Activated naive CD4-positive, alpha-beta T cell treated with anti-CD3 and anti-CD28 coated beads, Interleukin-2, amount 50 U/mL, for 72 hours (primary cell): ENCODE results near the gene ACSL1. TPM values are rescaled to one million over a fixed set of nuclear protein-coding genes. Genes with fewer than 3 reads are reported as not detected.
A peak's percentile ranks its signal among the peaks of the same experiment; 100 is the strongest.

Source experiments
- ATAC-seq, 2 donors: fragments of 150-1000 bp; cut with Tn5 transposase; 2 replicates each; pipeline ENCODE4 v1.10.0; 2021; ENCODE audit warnings: mild to moderate bottlenecking in 2 of 2, moderate library complexity in 2 of 2
- DNase-seq, 2 donors: peaks; one replicate each; pipeline ENCODE4 v3.0.0; 2021 to 2022; ENCODE audit warnings: low spot score in 2 of 2
- H3K27ac Mint-ChIP-seq, 2 donors: one replicate each; pipeline ENCODE4 v1.8.0; 2022; ENCODE audit warnings: mild to moderate bottlenecking in 2 of 2, mixed read lengths in 2 of 2
- H3K36me3 Mint-ChIP-seq, 2 donors: one replicate each; pipeline ENCODE4 v1.8.0; 2022; ENCODE audit warnings: mixed read lengths in 2 of 2
- H3K9me3 Mint-ChIP-seq, 2 donors: one replicate each; pipeline ENCODE4 v1.8.0; 2022; ENCODE audit warnings: mixed read lengths in 2 of 2
- total RNA-seq, 2 donors: library from RNA; stranded (reverse); gene quantifications; one replicate each; pipeline ENCODE4 v1.2.3, GENCODE V29; 2022

Gene ACSL1, protein sequence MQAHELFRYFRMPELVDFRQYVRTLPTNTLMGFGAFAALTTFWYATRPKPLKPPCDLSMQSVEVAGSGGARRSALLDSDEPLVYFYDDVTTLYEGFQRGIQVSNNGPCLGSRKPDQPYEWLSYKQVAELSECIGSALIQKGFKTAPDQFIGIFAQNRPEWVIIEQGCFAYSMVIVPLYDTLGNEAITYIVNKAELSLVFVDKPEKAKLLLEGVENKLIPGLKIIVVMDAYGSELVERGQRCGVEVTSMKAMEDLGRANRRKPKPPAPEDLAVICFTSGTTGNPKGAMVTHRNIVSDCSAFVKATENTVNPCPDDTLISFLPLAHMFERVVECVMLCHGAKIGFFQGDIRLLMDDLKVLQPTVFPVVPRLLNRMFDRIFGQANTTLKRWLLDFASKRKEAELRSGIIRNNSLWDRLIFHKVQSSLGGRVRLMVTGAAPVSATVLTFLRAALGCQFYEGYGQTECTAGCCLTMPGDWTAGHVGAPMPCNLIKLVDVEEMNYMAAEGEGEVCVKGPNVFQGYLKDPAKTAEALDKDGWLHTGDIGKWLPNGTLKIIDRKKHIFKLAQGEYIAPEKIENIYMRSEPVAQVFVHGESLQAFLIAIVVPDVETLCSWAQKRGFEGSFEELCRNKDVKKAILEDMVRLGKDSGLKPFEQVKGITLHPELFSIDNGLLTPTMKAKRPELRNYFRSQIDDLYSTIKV
- 10 to 100 TPM; 23.4 to 27.1 TPM for total RNA-seq

DNA sequence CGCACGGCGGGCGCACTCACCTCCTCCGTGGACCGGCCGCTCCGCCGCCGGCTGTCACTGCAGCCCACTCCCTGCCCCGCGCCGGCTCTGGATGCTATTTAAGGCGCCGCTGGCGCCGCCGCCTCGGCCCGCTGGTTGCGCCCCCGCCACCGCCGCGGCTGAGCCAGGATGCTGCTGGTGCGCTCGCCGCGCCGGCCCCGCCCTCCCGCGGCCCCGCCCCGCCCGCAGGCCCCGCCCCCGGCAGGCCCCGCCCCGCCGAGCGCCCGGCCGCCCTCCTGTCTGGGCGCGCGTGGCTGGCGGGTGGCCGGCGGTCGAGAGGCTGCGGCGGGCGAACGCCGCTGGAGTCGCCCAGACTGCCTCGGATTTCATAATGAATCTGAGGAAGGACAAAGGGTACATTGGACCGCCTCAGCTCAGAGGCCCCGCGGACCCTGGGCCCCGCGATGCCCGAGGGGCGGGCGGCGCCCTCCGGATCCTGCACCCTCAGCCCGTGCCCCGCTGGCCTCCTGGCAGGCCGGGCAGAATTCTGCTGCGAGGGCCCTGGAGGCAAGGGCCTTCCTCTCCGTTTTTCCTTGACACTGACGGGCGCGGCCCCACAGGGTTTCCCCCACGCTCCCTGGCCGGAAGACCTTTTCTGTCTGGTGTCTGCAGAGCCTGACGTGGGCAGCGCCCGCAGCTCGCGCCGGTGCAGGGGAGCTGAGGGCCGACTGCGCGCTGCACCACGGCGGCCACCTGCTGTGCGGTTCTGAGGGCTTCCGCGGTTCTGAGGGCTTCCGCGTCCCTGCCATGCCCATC, at the start of gene ACSL1:
ACSL1 (minus strand) TSS at position 73 of the 795 bp plus-strand sequence. CDS start 22,454 bp downstream, outside the sequence.
- peak; percentile 76 to 89 for ATAC-seq
- peak within 1 kb of the TSS; percentile 81 to 84 for H3K27ac Mint-ChIP-seq
- peaks cover 0 to 9% of the 10 kb centered on the region in 2 donors for H3K36me3 Mint-ChIP-seq
- H3K9me3 Mint-ChIP-seq = no peaks in the 10 kb centered on the region
- peak; percentile 73 to 84 for DNase-seq

DNA sequence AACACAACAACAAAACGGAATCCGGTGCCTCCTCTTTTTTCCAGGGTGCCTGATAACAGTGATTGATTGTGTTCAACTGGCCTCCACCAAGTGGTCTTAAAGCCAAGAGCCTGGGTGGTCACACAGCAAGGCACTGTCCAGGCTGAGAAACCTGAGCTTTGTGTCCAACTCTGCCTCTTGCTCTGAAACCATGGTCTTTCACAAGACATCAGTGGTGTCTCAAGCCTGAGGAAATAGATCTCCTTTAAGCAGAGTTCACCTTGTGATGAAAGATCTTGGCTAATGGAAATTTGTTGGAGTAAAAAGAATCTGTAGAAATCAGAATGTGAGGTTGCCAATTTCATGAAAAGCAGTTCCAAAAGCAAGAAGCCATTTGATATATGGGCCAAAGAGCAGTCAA, 47.3 kb upstream of the ACSL1 start:
- ATAC-seq = no peak
- DNase-seq = no peak
- Mint-ChIP-seq H3K36me3 (no peaks in the 10 kb centered on the region), H3K9me3 (no peaks in the 10 kb centered on the region), H3K27ac (no peak overlapping the region)

DNA sequence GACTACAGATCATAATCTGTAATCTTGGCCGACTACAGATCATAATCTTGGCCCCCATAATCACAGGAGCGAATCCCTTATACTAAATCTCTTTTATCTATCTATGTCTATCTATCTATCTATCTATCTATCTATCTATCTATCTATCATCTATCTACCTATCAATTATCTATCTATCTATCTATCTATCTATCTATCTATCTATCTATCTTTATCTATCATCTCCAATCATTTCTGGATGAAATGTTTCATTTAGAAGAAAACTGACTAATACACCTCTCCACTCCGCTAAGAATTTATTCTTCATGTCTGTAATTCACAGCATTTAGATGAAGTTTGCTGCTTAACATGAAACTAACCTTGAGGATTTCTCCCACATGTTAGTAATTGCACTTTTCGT, 45.0 kb upstream of the ACSL1 start:
- no peak for DNase-seq
- no peaks in the 10 kb centered on the region for H3K9me3 Mint-ChIP-seq
- ATAC-seq = no peak
- no peaks in the 10 kb centered on the region for H3K36me3 Mint-ChIP-seq
- H3K27ac Mint-ChIP-seq = no peak overlapping the region

GRCh38 chr4:184868623-184869022, 42.9 kb upstream of the ACSL1 start:
- ATAC-seq (no peak), DNase-seq (no peak)
- Mint-ChIP-seq H3K9me3 (no peaks in the 10 kb centered on the region), H3K27ac (no peak overlapping the region), H3K36me3 (no peaks in the 10 kb centered on the region)

DNA sequence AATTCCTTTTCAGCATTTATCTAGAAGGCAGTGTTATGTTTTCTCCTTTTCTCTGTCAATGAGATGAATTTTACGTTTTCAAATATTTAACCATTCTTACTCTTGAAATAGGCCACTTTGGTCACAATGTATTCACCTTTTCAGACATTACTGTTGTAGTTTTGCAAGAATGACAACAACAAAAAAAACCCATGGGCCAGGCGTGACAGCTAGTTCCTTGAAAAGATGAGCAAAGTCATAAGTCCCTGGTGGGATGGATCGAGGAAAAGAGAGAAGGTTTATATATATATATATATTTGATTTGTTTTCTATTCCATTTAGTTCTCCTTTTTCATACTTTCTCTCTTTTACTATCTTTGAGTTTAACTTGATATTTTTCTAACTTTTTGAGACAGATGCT, 38.1 kb upstream of the ACSL1 start:
- no peaks in the 10 kb centered on the region for H3K36me3 Mint-ChIP-seq
- no peak for ATAC-seq
- DNase-seq = no peak
- no peaks in the 10 kb centered on the region for H3K9me3 Mint-ChIP-seq
- no peak overlapping the region for H3K27ac Mint-ChIP-seq

DNA sequence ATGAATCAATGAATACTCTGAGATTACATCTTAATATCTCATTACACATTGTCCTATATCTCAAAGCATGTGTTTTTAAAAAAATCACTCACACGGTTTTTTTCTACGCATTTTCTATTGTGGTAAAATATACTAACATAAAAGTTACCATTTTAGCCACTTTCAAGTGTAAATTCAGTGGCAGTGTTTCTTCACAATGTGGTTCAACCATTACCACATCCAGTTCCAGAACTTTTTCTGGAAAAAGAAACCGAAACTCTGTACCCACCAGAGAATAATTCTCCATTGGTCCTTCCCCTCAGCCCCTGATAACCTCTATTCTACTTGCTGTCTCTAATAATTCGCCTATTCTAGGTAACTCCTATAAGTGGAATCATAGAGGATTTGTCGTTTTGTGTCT, 35.3 kb upstream of the ACSL1 start:
- DNase-seq = no peak
- no peaks in the 10 kb centered on the region for H3K36me3 Mint-ChIP-seq
- H3K9me3 Mint-ChIP-seq = no peaks in the 10 kb centered on the region
- ATAC-seq = peak in 1 of 2 donors; percentile 44
- H3K27ac Mint-ChIP-seq = no peak overlapping the region

DNA sequence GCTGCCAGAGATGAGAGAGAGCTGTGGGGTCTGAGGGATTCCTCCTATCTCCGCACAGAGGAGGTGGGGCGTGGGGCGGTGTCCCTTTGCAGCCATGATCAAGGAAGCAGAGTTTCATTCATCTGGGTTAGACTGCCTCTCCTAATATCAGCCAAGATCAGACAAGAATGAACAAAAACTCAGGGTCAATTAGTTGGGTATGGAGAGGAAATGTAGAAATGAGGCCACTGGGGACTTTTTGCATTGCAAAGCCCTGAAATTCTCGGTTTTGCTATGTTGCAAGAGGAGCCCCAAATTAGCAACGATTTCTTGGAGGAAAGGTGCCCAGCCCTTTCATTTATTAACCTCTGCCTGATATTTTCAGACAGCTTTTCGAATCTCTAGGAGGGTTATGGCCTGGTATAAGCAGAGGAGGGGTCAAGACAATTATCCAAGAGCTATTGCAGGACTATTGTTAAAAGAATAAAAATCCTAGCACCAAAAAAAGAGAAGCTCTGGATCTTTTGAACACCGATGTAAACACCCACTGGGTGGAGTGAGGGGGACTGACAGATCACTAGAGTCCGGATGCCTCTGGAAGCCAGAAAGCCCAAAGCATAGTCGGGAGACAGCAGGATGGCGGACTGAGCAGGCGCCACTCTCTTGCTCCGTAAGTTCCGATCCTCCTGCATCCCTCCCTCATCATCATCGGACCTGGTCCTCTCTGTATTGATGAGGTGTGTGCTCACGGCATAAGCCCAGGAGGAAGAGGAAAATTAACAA, 34.4 kb upstream of the ACSL1 start:
- DNase-seq (no peak), ATAC-seq (no peak)
- Mint-ChIP-seq H3K36me3 (no peaks in the 10 kb centered on the region), H3K27ac (no peak overlapping the region), H3K9me3 (no peaks in the 10 kb centered on the region)

DNA sequence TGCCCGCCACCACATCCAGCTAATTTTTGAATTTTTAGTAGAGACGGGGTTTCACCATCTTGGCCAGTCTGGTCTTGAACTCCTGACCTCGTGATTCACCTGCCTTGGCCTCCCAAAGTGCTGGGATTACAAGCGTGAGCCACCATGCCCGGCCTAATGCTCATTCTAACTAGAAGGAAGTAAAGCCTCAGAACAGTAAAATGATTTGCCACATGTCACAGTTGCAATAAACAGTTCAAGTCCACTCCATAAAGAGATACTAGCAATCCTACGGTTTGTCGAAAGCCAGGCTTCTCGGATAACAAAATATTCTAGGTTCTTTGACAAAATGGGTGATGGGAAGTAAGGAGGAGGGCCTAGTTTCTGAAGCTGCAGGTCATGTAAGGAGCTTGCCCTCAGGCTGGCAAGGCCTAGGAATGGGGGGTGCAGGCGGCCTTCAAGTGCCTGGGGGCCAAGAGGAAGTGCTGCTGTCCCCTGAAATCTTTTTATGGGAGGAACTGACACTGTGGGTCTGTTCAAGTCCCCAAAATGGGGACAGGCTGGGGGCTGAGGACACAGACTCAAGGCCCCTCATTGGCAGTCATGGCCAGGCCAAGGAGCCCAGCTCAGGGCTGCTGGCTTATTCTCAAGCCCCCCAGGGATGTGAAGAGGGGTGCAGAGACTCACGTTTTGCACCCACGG, 31.8 kb upstream of the ACSL1 start:
- ATAC-seq = no peak
- Mint-ChIP-seq H3K27ac (no peak overlapping the region), H3K36me3 (no peaks in the 10 kb centered on the region), H3K9me3 (no peaks in the 10 kb centered on the region)
- no peak for DNase-seq

DNA sequence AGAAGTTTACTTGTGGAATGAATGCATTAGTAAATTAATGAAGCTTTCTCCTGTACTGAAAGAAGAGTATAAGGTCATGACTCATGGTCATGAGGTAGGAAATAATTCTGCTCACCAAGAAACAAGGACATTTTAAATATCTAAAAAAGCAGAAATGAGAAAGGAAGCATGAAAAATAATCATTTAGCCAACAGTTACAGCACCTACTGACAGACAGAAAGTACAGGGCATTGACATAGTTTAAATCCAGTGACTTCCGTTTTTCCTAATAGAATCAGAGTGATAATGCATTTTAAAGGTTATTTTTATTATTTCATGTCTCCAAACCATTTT, 30.5 kb upstream of the ACSL1 start:
- DNase-seq = no peak
- H3K9me3 Mint-ChIP-seq = no peaks in the 10 kb centered on the region
- no peak overlapping the region for H3K27ac Mint-ChIP-seq
- no peaks in the 10 kb centered on the region for H3K36me3 Mint-ChIP-seq
- peak in 1 of 2 donors; percentile 31 for ATAC-seq

DNA sequence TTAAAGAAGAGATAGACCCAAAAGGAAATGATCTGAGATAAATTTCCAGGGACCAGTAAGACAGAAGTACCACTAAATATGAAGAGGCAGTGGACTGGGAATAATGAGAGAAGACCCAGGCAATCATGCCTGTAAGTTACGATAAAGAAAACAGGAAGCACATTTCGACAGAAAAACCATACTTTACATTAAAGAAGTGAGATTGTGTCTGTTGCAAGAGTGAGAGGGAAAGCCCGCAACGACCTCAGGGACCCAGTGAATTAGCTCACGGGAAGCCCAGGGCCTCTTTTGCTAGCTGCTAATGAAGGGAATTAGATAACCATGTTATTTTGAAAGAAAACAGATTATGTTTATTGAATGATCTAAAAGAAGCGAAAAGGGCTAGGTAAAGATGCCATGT, 28.9 kb upstream of the ACSL1 start:
- DNase-seq (no peak), ATAC-seq (no peak)
- H3K9me3 Mint-ChIP-seq = no peaks in the 10 kb centered on the region
- H3K27ac Mint-ChIP-seq = no peak overlapping the region
- no peaks in the 10 kb centered on the region for H3K36me3 Mint-ChIP-seq

GRCh38 chr4:184853436-184853835, 27.7 kb upstream of the ACSL1 start:
- H3K36me3 Mint-ChIP-seq = no peaks in the 10 kb centered on the region
- no peak for DNase-seq
- no peak overlapping the region for H3K27ac Mint-ChIP-seq
- ATAC-seq = no peak
- H3K9me3 Mint-ChIP-seq = no peaks in the 10 kb centered on the region

- Mint-ChIP-seq H3K27ac (no peak overlapping the region), H3K36me3 (no peaks in the 10 kb centered on the region)
- ATAC-seq = no peak
These were observed 26.1 kb upstream of the ACSL1 start for GRCh38 chr4:184851886-184852285.

GRCh38 chr4:184851200-184851541, 25.4 kb upstream of the ACSL1 start:
- Mint-ChIP-seq H3K36me3 (no peaks in the 10 kb centered on the region), H3K9me3 (no peaks in the 10 kb centered on the region), H3K27ac (no peak overlapping the region)
- peak; percentile 57 to 70 for ATAC-seq
- DNase-seq = no peak

More at GRCh38 chr4:184851886-184852285, 26.1 kb upstream of the ACSL1 start:
- no peaks in the 10 kb centered on the region for H3K9me3 Mint-ChIP-seq
- DNase-seq = no peak

- no peaks in the 10 kb centered on the region for H3K36me3 Mint-ChIP-seq
- no peaks in the 10 kb centered on the region for H3K9me3 Mint-ChIP-seq
- peak overlapping the region in 1 of 2 donors; percentile 8 for H3K27ac Mint-ChIP-seq
- DNase-seq = no peak
- peak; percentile 21 to 48 for ATAC-seq
These were observed 24.8 kb upstream of the ACSL1 start for GRCh38 chr4:184850431-184851199.

DNA sequence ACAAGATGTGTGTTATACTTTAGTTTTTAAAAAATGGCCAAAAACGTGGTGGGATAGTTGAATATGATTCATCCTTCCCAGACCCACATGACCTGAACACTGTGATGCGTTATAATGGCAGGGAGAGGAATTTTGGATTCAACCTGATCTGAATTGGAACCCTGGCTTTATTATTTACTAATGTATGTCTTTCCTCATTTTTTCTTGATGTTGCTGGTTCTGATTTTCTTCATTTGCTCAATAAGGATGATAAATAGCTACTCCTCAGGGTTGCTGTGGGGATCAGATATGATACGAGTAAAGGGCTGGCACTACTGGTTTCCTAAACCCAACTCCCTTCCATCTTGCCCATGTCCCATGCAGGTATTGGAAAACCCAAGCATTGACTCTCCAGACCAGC, 24.2 kb upstream of the ACSL1 start:
- Mint-ChIP-seq H3K36me3 (no peaks in the 10 kb centered on the region), H3K9me3 (no peaks in the 10 kb centered on the region), H3K27ac (peak overlapping the region in 1 of 2 donors; percentile 33)
- no peak for ATAC-seq
- no peak for DNase-seq
